ENCODE measurements around the gene RIPOR2. TPM values are rescaled to one million over a fixed set of nuclear protein-coding genes. Genes with fewer than 3 reads are reported as not detected.
"Not testable (repeated sequence)": the region's sequence is repeated elsewhere in the genome, so short reads cannot be mapped to it uniquely, and the experiment has no call there.

RIPOR2 gene
- total and polyA plus RNA-seq, 5 donors: 0.59 to 2.9 (median 2.4) TPM

DNA sequence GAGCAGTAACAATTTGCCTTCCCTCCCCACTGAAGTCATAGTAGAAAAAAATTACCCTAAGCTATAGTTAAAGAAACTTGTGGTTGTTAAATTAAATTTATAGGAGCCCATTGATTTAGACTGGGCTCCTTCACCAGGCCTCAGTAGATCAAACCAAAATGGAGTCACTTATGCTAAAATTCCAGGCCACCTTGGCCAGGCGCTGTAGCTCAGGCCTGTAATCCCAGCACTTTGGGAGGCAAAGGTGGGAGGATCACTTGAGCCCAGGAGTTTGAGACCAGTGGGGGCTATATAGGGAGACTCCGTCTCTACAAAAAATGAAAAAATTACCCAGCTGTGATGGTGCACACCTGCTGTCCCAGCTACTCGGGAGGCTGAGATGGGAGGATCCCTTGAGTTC, 176.0 kb downstream of the RIPOR2 start:
- DNase-seq (no peak), ATAC-seq (no peak)
- H3K4me1 ChIP-seq (ENCODE audit: control insufficient read depth, insufficient read depth, low read length): no peaks in the 10 kb centered on the region
- H3K27me3 ChIP-seq (ENCODE audit: control insufficient read depth, insufficient read depth): no peaks in the 10 kb centered on the region
- no peaks in the 10 kb centered on the region for H3K9me3 ChIP-seq (ENCODE audit: control insufficient read depth, low read length)
- H3K4me3 ChIP-seq (ENCODE audit: low read length): no peak overlapping the region
- intact Hi-C loops (cut with DNase I): loop anchor here in 1 of 4 donors (5.0 kb wide), 1 partner anchor 177 kb away; no protein-coding TSS in a partner anchor
- no peak overlapping the region for H3K27ac ChIP-seq (ENCODE audit: low read length)
- WGBS: 90% methylated on average over 3 of the region's 3 CpGs

DNA sequence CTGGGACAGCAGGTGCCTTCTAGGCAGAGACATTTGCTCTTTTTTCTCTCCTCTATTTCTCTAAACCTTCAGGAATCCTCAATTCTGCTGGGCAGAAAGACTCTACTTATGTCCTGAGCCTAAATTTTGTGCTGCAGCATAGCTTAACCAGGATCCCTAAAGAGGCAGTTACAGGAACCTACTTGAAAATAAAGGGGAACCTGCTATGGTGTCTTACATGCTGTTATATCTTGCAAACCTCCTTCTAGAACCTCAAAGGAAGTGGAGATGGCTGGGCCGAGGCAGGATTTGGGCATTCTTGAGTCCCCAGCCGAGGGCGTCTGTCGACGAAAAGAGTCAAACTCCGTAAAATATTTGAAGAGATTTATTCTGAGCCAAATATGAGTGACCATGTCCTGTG, 178.1 kb downstream of the RIPOR2 start:
- Histone ChIP-seq H3K4me1 (ENCODE audit: control insufficient read depth, insufficient read depth, low read length) (no peaks in the 10 kb centered on the region), H3K27ac (ENCODE audit: low read length) (no peak overlapping the region), H3K9me3 (ENCODE audit: control insufficient read depth, low read length) (no peaks in the 10 kb centered on the region), H3K4me3 (ENCODE audit: low read length) (no peak overlapping the region), H3K27me3 (ENCODE audit: control insufficient read depth, insufficient read depth) (no peaks in the 10 kb centered on the region)
- intact Hi-C loops (cut with DNase I): no loop called here
- 86% methylated on average over 6 of the region's 6 CpGs for WGBS
- ATAC-seq: no peak
- no peak for DNase-seq

DNA sequence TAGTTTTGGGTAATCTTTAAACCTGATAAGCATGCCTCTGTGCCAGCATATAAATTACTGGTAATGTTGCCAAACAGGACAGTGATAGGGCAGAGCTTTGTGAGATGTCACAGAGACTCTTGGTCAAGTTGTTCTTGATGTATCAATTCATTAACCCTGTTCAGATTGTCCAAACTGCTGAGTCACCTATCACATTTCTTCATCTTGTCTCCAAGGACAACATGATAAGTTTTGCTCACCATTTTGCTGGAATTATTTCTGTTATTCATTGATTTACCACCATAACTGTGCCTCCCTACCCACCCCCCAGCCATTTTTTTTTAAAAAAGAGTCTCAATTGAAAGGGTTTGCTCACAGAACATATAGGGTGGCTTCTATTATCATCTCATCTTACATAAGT, 180.5 kb downstream of the RIPOR2 start:
- ATAC-seq: no peak
- Histone ChIP-seq H3K27me3 (ENCODE audit: control insufficient read depth, insufficient read depth) (no peaks in the 10 kb centered on the region), H3K4me1 (ENCODE audit: control insufficient read depth, insufficient read depth, low read length) (no peaks in the 10 kb centered on the region), H3K27ac (ENCODE audit: low read length) (no peak overlapping the region), H3K9me3 (ENCODE audit: control insufficient read depth, low read length) (no peaks in the 10 kb centered on the region), H3K4me3 (ENCODE audit: low read length) (no peak overlapping the region)
- no peak for DNase-seq
- intact Hi-C loops (cut with DNase I): no loop called here

DNA sequence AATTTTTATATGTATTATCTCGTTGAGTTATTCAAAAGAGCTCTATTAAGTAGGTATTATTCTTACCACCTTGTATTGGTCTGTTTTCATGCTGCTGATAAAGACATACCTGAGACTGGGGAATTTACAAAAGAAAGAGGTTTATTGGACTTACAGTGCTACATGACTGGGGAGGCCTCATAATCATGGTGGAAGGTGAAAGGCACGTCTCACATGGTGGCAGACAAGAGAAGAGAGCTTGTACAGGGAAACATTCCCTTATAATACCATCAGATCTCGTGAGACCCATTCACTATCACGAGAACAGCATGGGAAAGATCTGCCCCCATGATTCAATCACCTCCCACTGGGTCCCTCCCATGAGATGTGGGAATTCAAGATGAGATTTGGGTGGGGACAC, 181.4 kb downstream of the RIPOR2 start:
- H3K9me3 ChIP-seq (ENCODE audit: control insufficient read depth, low read length); H3K4me1 ChIP-seq (ENCODE audit: control insufficient read depth, insufficient read depth, low read length); H3K4me3 ChIP-seq (ENCODE audit: low read length); H3K27ac ChIP-seq (ENCODE audit: low read length); DNase-seq; H3K27me3 ChIP-seq (ENCODE audit: control insufficient read depth, insufficient read depth); intact Hi-C loops (cut with DNase I); ATAC-seq: not testable (repeated sequence)
- WGBS: 81% methylated on average over 4 of the region's 4 CpGs

Other genes starting within 250 kb of the RIPOR2 start
- 10 to 100 TPM; 52.2 to 66.5 (median 56.4) TPM for gene C6orf62, start 216.8 kb downstream of the RIPOR2 start, total RNA-seq
- gene C6orf62, start 216.8 kb downstream of the RIPOR2 start, polyA plus RNA-seq: 31.9 TPM
- 1 to 10 TPM; 5.6 to 8.2 (median 6.2) TPM for gene GMNN, start 161.0 kb downstream of the RIPOR2 start, total RNA-seq
- 7.0 TPM for gene GMNN, start 161.0 kb downstream of the RIPOR2 start, polyA plus RNA-seq
- not detected for gene ARMH2, start 137.0 kb downstream of the RIPOR2 start, total RNA-seq
- gene ARMH2, start 137.0 kb downstream of the RIPOR2 start, polyA plus RNA-seq: not detected